ACHN (cell line): ENCODE data around the gene CNTD1.
A peak's percentile ranks its signal among the peaks of the same experiment; 100 is the strongest.
"Not testable (repeated sequence)": the region's sequence is repeated elsewhere in the genome, so short reads cannot be mapped to it uniquely, and the experiment has no call there.

Experiments
- DNase-seq: peaks from one replicate; pipeline ENCODE4 v3.0.0-alpha.2; 2015
- in situ Hi-C: cut with HindIII; loops from 2 replicates; pipeline ENCODE4 v1.10.0; 2017; ENCODE audit warnings: low sequenced_read_pairs, low pct_ligation_motif_present, low pct_unique_long_range_greater_than_20kb

Gene CNTD1

GRCh38 chr17:42798383-42799380 lies at the start of gene CNTD1, which contains the start of gene COA3:
TSS of gene CNTD1 (plus strand) at chr17:42798861. CDS start at chr17:42799068, 207 bp downstream.
TSS of gene COA3 (minus strand) at chr17:42798704. CDS start at chr17:42798681, 23 bp downstream.
- peak; percentile 91 for DNase-seq
- in situ Hi-C loops: no loop called here

GRCh38 chr17:42748908-42749798 lies 49.5 kb upstream of the CNTD1 start:
- in situ Hi-C loops: loop anchor here (25.0 kb wide), 1 partner anchor 188 kb away; no protein-coding TSS in a partner anchor
- no peak for DNase-seq

- in situ Hi-C loops: no loop called here
- no peak for DNase-seq
Measured at GRCh38 chr17:42750739-42751344, 47.8 kb upstream of the CNTD1 start.

GRCh38 chr17:42751628-42752027 lies 47.0 kb upstream of the CNTD1 start:
- in situ Hi-C loops: no loop called here
- no peak for DNase-seq

GRCh38 chr17:42754782-42755181 lies 43.9 kb upstream of the CNTD1 start:
- peak; percentile 92 for DNase-seq
- in situ Hi-C loops: no loop called here

- DNase-seq: no peak
- in situ Hi-C loops: no loop called here
Measured at GRCh38 chr17:42759982-42760651, 38.5 kb upstream of the CNTD1 start.

GRCh38 chr17:42760652-42761581 lies 37.7 kb upstream of the CNTD1 start, which contains the start of gene RAMP2:
TSS of gene RAMP2 (plus strand) at chr17:42761227. CDS start at chr17:42761262, 35 bp downstream.
- in situ Hi-C loops: no loop called here
- peak; percentile 48 for DNase-seq

GRCh38 chr17:42761638-42762037 lies 37.0 kb upstream of the CNTD1 start:
- in situ Hi-C loops: no loop called here
- no peak for DNase-seq

GRCh38 chr17:42766124-42766523 lies 32.5 kb upstream of the CNTD1 start:
- in situ Hi-C loops: no loop called here

GRCh38 chr17:42767512-42767911 lies 31.1 kb upstream of the CNTD1 start:
- DNase-seq: no peak
- in situ Hi-C loops: no loop called here

More at GRCh38 chr17:42766124-42766523, 32.5 kb upstream of the CNTD1 start:
- DNase-seq: no peak

GRCh38 chr17:42768006-42768405 lies 30.7 kb upstream of the CNTD1 start:
- in situ Hi-C loops: not testable (repeated sequence)

GRCh38 chr17:42769964-42770363 lies 28.7 kb upstream of the CNTD1 start:
- in situ Hi-C loops, DNase-seq: not testable (repeated sequence)

More at GRCh38 chr17:42768006-42768405, 30.7 kb upstream of the CNTD1 start:
- not testable (repeated sequence) for DNase-seq

- DNase-seq: no peak
Measured at GRCh38 chr17:42772945-42773289, 25.7 kb upstream of the CNTD1 start.

GRCh38 chr17:42773290-42774035 lies 25.2 kb upstream of the CNTD1 start, which contains the start of gene VPS25:
TSS of gene VPS25 (plus strand) at chr17:42773449. CDS start at chr17:42773476, 27 bp downstream.
- DNase-seq: peak; percentile 91
- in situ Hi-C loops: no loop called here

More at GRCh38 chr17:42772945-42773289, 25.7 kb upstream of the CNTD1 start:
- in situ Hi-C loops: no loop called here

GRCh38 chr17:42774066-42774745 lies 24.5 kb upstream of the CNTD1 start:
- in situ Hi-C loops: no loop called here
- DNase-seq: peak; percentile 87
